ENCODE results near the gene CDH19.

CDH19 gene

GRCh38 chr18:66603941-66604627, at the start of gene CDH19:
Gene CDH19 (minus strand): TSS chr18:66604090. CDS start chr18:66572204, 31,886 bp downstream.
- no peak for FAIRE-seq

GRCh38 chr18:66647671-66648070, 43.8 kb upstream of the CDH19 start:
- no peak for FAIRE-seq

GRCh38 chr18:66646609-66647008, 42.7 kb upstream of the CDH19 start:
- no peak for FAIRE-seq

GRCh38 chr18:66645983-66646382, 42.1 kb upstream of the CDH19 start:
- no peak for FAIRE-seq

- FAIRE-seq, result no peak
Measured at GRCh38 chr18:66641056-66641455, 37.2 kb upstream of the CDH19 start.

- FAIRE-seq, result no peak
Measured at GRCh38 chr18:66640431-66640830, 36.5 kb upstream of the CDH19 start.

GRCh38 chr18:66638856-66639629, 35.2 kb upstream of the CDH19 start:
- no peak for FAIRE-seq

GRCh38 chr18:66635342-66635741, 31.5 kb upstream of the CDH19 start:
- no peak for FAIRE-seq

GRCh38 chr18:66632756-66633155, 28.9 kb upstream of the CDH19 start:
- no peak for FAIRE-seq

- FAIRE-seq, result no peak
Measured at GRCh38 chr18:66630831-66631230, 26.9 kb upstream of the CDH19 start.

GRCh38 chr18:66623821-66624220, 19.9 kb upstream of the CDH19 start:
- FAIRE-seq, result no peak

- no peak for FAIRE-seq
Measured at GRCh38 chr18:66621816-66622576, 18.1 kb upstream of the CDH19 start.

GRCh38 chr18:66616523-66616983, 12.7 kb upstream of the CDH19 start:
- FAIRE-seq, result no peak

- FAIRE-seq, result no peak
Measured at GRCh38 chr18:66615176-66615575, 11.3 kb upstream of the CDH19 start.

- no peak for FAIRE-seq
Measured at GRCh38 chr18:66607632-66608031, 3.7 kb upstream of the CDH19 start.

GRCh38 chr18:66601649-66602048, 2.2 kb downstream of the CDH19 start:
- no peak for FAIRE-seq

GRCh38 chr18:66599190-66599589, 4.7 kb downstream of the CDH19 start:
- FAIRE-seq, result no peak

- no peak for FAIRE-seq
Measured at GRCh38 chr18:66587430-66587829, 16.5 kb downstream of the CDH19 start.

GRCh38 chr18:66582211-66582610, 21.7 kb downstream of the CDH19 start:
- FAIRE-seq, result no peak

GRCh38 chr18:66575263-66575662, 28.6 kb downstream of the CDH19 start:
- FAIRE-seq, result no peak

GRCh38 chr18:66571845-66572244, 32.0 kb downstream of the CDH19 start:
- no peak for FAIRE-seq

GRCh38 chr18:66566616-66567015, 37.3 kb downstream of the CDH19 start:
- FAIRE-seq, result no peak

GRCh38 chr18:66564236-66564635, 39.7 kb downstream of the CDH19 start:
- FAIRE-seq, result no peak

- no peak for FAIRE-seq
Measured at GRCh38 chr18:66562279-66562678, 41.6 kb downstream of the CDH19 start.

Measured in islet of Langerhans (tissue), 1 donor.